NCI-H748 (cell line): ENCODE data around the gene TFE3.

Experiments used
- DNase-seq: peaks from one replicate; lab custom pipeline; 2025; ENCODE audit not compliant: unreplicated experiment; lab: John Stamatoyannopoulos, UW

The TFE3 gene

GRCh38 chrX:49061916-49062315 is 18.8 kb upstream of the TFE3 start:
- DNase-seq: no peak

GRCh38 chrX:49061490-49061889 is 18.3 kb upstream of the TFE3 start:
- DNase-seq: no peak

GRCh38 chrX:49060914-49061313 is 17.8 kb upstream of the TFE3 start:
- DNase-seq: no peak

GRCh38 chrX:49059681-49060085 is 16.5 kb upstream of the TFE3 start:
- no peak for DNase-seq

- DNase-seq: no peak
These were observed 16.0 kb upstream of the TFE3 start for GRCh38 chrX:49059201-49059600.

- DNase-seq: no peak
These were observed 15.6 kb upstream of the TFE3 start, which contains the start of gene CCDC120 for GRCh38 chrX:49058794-49059193. CCDC120 (plus strand) TSS chrX:49058999; CDS start chrX:49062042, 3,043 bp downstream.

GRCh38 chrX:49054073-49054762 is 11.1 kb upstream of the TFE3 start:
- DNase-seq: no peak

- DNase-seq: peak; percentile 88
These were observed 10.3 kb upstream of the TFE3 start for GRCh38 chrX:49053223-49054072.

GRCh38 chrX:49043987-49044281 is 777 bp upstream of the TFE3 start:
- DNase-seq: no peak

GRCh38 chrX:49042581-49043219 is 457 bp downstream of the TFE3 start:
- no peak for DNase-seq

- peak; percentile 3 for DNase-seq
These were observed 1.2 kb downstream of the TFE3 start for GRCh38 chrX:49041744-49042580.

GRCh38 chrX:49040376-49040955 is 2.7 kb downstream of the TFE3 start:
- no peak for DNase-seq

- DNase-seq: peak; percentile 52
These were observed 3.4 kb downstream of the TFE3 start for GRCh38 chrX:49039598-49040375.

GRCh38 chrX:49037883-49038475 is 5.2 kb downstream of the TFE3 start:
- DNase-seq: no peak

- no peak for DNase-seq
These were observed 12.9 kb downstream of the TFE3 start for GRCh38 chrX:49030283-49030682.

GRCh38 chrX:49029876-49030275 is 13.3 kb downstream of the TFE3 start:
- no peak for DNase-seq

GRCh38 chrX:49019599-49020249 is 23.4 kb downstream of the TFE3 start:
- DNase-seq: no peak

GRCh38 chrX:49019050-49019449 is 24.1 kb downstream of the TFE3 start:
- no peak for DNase-seq

- DNase-seq: no peak
These were observed 39.5 kb downstream of the TFE3 start for GRCh38 chrX:49003696-49004095.
